Measurements from ENCODE around the gene NLRP4.
"Not testable (repeated sequence)": the region's sequence is repeated elsewhere in the genome, so short reads cannot be mapped to it uniquely, and the experiment has no call there.

Gene NLRP4

GRCh38 chr19:55901369-55902079 lies 65.2 kb downstream of the NLRP4 start:
- no peak for DNase-seq

GRCh38 chr19:55902080-55902751 lies 65.9 kb downstream of the NLRP4 start:
- no peak for DNase-seq

- DNase-seq = no peak
These were observed 70.9 kb downstream of the NLRP4 start for GRCh38 chr19:55907286-55907685.

- DNase-seq = no peak
These were observed 71.4 kb downstream of the NLRP4 start for GRCh38 chr19:55907746-55908145.

GRCh38 chr19:55909801-55910200 lies 73.5 kb downstream of the NLRP4 start:
- no peak for DNase-seq

- DNase-seq = no peak
These were observed 76.6 kb downstream of the NLRP4 start for GRCh38 chr19:55912916-55913315.

GRCh38 chr19:55913643-55914268 lies 77.4 kb downstream of the NLRP4 start:
- DNase-seq = no peak

GRCh38 chr19:55923556-55923955 lies 87.2 kb downstream of the NLRP4 start:
- DNase-seq = no peak

- no peak for DNase-seq
These were observed 91.7 kb downstream of the NLRP4 start for GRCh38 chr19:55927991-55928390.

- DNase-seq = not testable (repeated sequence)
These were observed 92.9 kb downstream of the NLRP4 start for GRCh38 chr19:55929258-55929657.

- DNase-seq = no peak
These were observed 94.7 kb downstream of the NLRP4 start for GRCh38 chr19:55930996-55931515.
